GM23248 (cell line): ENCODE measurements around the gene TTC39B. TPM values are rescaled to one million over a fixed set of nuclear protein-coding genes. Genes with fewer than 3 reads are reported as not detected.
A peak's percentile ranks its signal among the peaks of the same experiment; 100 is the strongest.

Source experiments
- DNase-seq: peaks from one replicate; pipeline ENCODE4 v3.0.0-alpha.2; 2015
- H2AFZ ChIP-seq: fragments of 200-600 bp; sonication (generic); 2 replicates; pipeline ENCODE4 v1.6.1; 2016; ENCODE audit warnings: antibody characterized with exemption
- H3F3A ChIP-seq: fragments of 200-600 bp; sonication (generic); 2 replicates; pipeline ENCODE4 v1.6.1; 2016; ENCODE audit warnings: mild to moderate bottlenecking, antibody characterized with exemption, mixed run types; ENCODE audit not compliant: insufficient read depth
- H3K27ac ChIP-seq: fragments of 200-600 bp; sonication (generic); 2 replicates; pipeline ENCODE4 v1.5.1; 2016; ENCODE audit warnings: mild to moderate bottlenecking
- H3K27me3 ChIP-seq: fragments of 200-600 bp; sonication (generic); replicated peaks from 2 replicates; pipeline ENCODE4 v1.6.1; 2016; ENCODE audit warnings: mild to moderate bottlenecking; ENCODE audit not compliant: insufficient read depth
- H3K36me3 ChIP-seq: fragments of 200-600 bp; sonication (generic); 2 replicates; pipeline ENCODE4 v1.6.1; 2016; ENCODE audit warnings: low read depth, mild to moderate bottlenecking
- H3K4me1 ChIP-seq: fragments of 200-600 bp; sonication (generic); 2 replicates; pipeline ENCODE4 v1.6.1; 2016; ENCODE audit warnings: mild to moderate bottlenecking; ENCODE audit not compliant: insufficient read depth
- H3K4me2 ChIP-seq: fragments of 200-600 bp; sonication (generic); one replicate; pipeline ENCODE4 v1.6.1; 2016; ENCODE audit warnings: mild to moderate bottlenecking; ENCODE audit not compliant: unreplicated experiment
- H3K4me3 ChIP-seq: fragments of 200-600 bp; sonication (generic); 2 replicates; pipeline ENCODE4 v1.5.1; 2016; ENCODE audit warnings: mild to moderate bottlenecking
- H3K79me2 ChIP-seq: fragments of 200-600 bp; sonication (generic); 2 replicates; pipeline ENCODE4 v1.6.1; 2016; ENCODE audit warnings: mild to moderate bottlenecking; ENCODE audit not compliant: insufficient read depth
- H3K9ac ChIP-seq: fragments of 200-600 bp; sonication (generic); 2 replicates; pipeline ENCODE4 v1.6.1; 2016; ENCODE audit warnings: mild to moderate bottlenecking
- H3K9me2 ChIP-seq: fragments of 200-600 bp; sonication (generic); 2 replicates; pipeline ENCODE4 v1.6.1; 2016; ENCODE audit warnings: mixed run types, mild to moderate bottlenecking, moderate library complexity; ENCODE audit not compliant: insufficient read depth
- H3K9me3 ChIP-seq: fragments of 200-600 bp; sonication (generic); one replicate; pipeline ENCODE4 v1.6.1; 2017; ENCODE audit warnings: low read depth
- H4K20me1 ChIP-seq: fragments of 200-600 bp; sonication (generic); 2 replicates; pipeline ENCODE4 v1.6.0; 2016; ENCODE audit not compliant: insufficient read depth
- EZH2 ChIP-seq: fragments of 200-600 bp; sonication (generic); IDR thresholded peaks from 2 replicates; pipeline ENCODE4 v1.6.1; 2018; ENCODE audit warnings: antibody characterized with exemption, mild to moderate bottlenecking; ENCODE audit not compliant: insufficient read depth, poor library complexity, severe bottlenecking
- EZH2phosphoT487 ChIP-seq: fragments of 200-600 bp; sonication (generic); IDR thresholded peaks from 2 replicates; pipeline ENCODE4 v1.6.1; 2018; ENCODE audit warnings: antibody characterized with exemption, moderate library complexity, mild to moderate bottlenecking, low read depth; ENCODE audit not compliant: insufficient read depth
- WGBS, 2 experiments: methylation state at CpG; one replicate each; pipeline ENCODE4 v1.1.6; 2015 to 2017; ENCODE audit warnings: low lambda C conversion rate in 2 of 2, low coverage in 1 of 2; ENCODE audit errors: missing lambda C conversion rate in 2 of 2; 5-methylcytosine and 5-hydroxymethylcytosine counted together
- in situ Hi-C: fragments of 300-500 bp; cut with MboI; formaldehyde crosslinking; loops from 2 replicates; pipeline ENCODE4 v1.15.0; 2020
- polyA plus RNA-seq: library from polyadenylated mRNA; unstranded; fragments of >200 nt; fragmentation: Nextera tagmentation; extraction: Ambion mirVana; gene quantifications from 2 replicates; pipeline ENCODE4 v1.2.1, GENCODE V29; 2016
- total RNA-seq: library from RNA; depleted of rRNA; stranded (reverse); fragments of >200 nt; shearing (Covaris generic); gene quantifications from 2 replicates; pipeline ENCODE4 v1.2.3, GENCODE V29; 2014; rRNA removed

The TTC39B gene
- total RNA-seq: 8.6 and 10.9 TPM in 2 replicates
- 5.2 and 6.3 TPM in 2 replicates for polyA plus RNA-seq

DNA sequence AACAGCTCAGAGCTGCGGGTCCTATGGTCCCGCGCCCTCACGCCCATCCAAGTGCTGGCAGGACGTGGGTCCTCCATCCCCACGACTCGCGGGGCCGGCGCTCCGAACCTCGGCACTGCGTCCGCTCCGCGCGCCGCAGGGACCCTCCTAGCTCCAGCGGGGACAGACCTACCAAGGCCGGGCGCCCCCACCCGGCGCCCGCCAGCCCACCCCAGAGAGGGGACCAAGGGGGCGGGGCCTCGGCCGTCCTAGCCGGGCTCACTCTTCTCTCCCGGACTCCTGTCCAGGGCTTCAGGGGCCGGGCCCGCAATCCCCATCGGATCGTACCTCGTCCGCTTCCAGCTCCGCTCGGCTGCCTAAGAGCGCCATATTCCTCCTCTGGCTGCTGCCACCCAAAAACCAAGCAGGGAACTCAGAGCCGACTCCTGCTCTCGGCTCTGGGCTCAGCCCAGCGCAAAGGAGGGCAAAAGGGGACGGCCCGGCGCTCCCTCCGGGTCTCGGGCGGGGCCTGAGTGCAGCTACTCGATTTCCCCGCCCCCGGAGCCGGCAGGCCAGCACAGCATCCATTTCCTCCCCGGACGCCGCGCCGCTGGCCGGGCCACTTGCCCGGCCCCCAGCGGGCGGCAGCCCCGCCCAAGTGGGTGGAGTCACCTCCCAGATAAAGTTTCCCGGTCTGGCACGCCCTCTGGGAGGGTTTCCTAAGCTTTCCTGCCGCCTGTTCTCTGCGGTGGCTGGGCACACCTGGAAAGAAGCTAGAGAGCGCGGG, at the start of gene TTC39B:
TSS of gene TTC39B (minus strand) at position 460 of the 766 bp plus-strand sequence. CDS start at position 369, 91 bp downstream.
- Histone ChIP-seq H3K4me3 (peak within 1 kb of the TSS; percentile 93), H3K27ac (peak within 1 kb of the TSS; percentile 54), H3K79me2 (peaks cover 33% of the 10 kb centered on the region), H3K27me3 (no peaks in the 10 kb centered on the region), H4K20me1 (no peaks in the 10 kb centered on the region), H3K9ac (peak within 1 kb of the TSS; percentile 84), H3K9me2 (no peaks in the 10 kb centered on the region), H3K4me2 (peak within 1 kb of the TSS; percentile 91), H3K9me3 (no peaks in the 10 kb centered on the region), H2AFZ (peak within 1 kb of the TSS; percentile 96), H3K4me1 (peaks cover 9% of the 10 kb centered on the region), H3K36me3 (no peaks in the 10 kb centered on the region), H3F3A (peaks cover 12% of the 10 kb centered on the region; the same call in 1 of the 2 replicates)
- in situ Hi-C loops: no loop called here
- TF ChIP-seq EZH2phosphoT487 (no peak), EZH2 (no peak)
- peak; percentile 98 for DNase-seq
- WGBS, 2 experiments: 1% methylated on average over 57 to 59 of the region's 67 CpGs

- Histone ChIP-seq H3K79me2 (no peaks in the 10 kb centered on the region), H3K9me2 (no peaks in the 10 kb centered on the region), H3K4me1 (no peaks in the 10 kb centered on the region), H3K9ac (no peak overlapping the region), H4K20me1 (no peaks in the 10 kb centered on the region), H3K27ac (no peak overlapping the region), H3F3A (no peaks in the 10 kb centered on the region), H3K27me3 (no peaks in the 10 kb centered on the region), H3K4me2 (no peak overlapping the region), H3K9me3 (no peaks in the 10 kb centered on the region), H3K4me3 (no peak overlapping the region), H2AFZ (no peak overlapping the region), H3K36me3 (no peaks in the 10 kb centered on the region)
- DNase-seq: no peak
- no peak for TF ChIP-seq EZH2
- 79 to 81% methylated on average over 6 of the region's 6 CpGs for WGBS, 2 experiments
- in situ Hi-C loops: no loop called here
These were observed 48.7 kb upstream of the TTC39B start for GRCh38 chr9:15355669-15356068.

- TF ChIP-seq EZH2 (no peak), EZH2phosphoT487 (no peak)
- in situ Hi-C loops: no loop called here
These were observed 47.7 kb upstream of the TTC39B start for GRCh38 chr9:15354713-15355112.

GRCh38 chr9:15353892-15354291, 46.9 kb upstream of the TTC39B start:
- H3K4me3 ChIP-seq: no peak overlapping the region
- no peaks in the 10 kb centered on the region for H3K9me2 ChIP-seq
- no peaks in the 10 kb centered on the region for H3K36me3 ChIP-seq
- no peaks in the 10 kb centered on the region for H3K27me3 ChIP-seq
- H3K4me2 ChIP-seq: no peak overlapping the region
- no peaks in the 10 kb centered on the region for H3K9me3 ChIP-seq
- TF ChIP-seq EZH2 (no peak), EZH2phosphoT487 (no peak)
- no peak overlapping the region for H3K27ac ChIP-seq
- no peaks in the 10 kb centered on the region for H3F3A ChIP-seq
- H3K9ac ChIP-seq: no peak overlapping the region
- DNase-seq: no peak
- no peak overlapping the region for H2AFZ ChIP-seq
- H3K4me1 ChIP-seq: no peaks in the 10 kb centered on the region
- in situ Hi-C loops: no loop called here
- no peaks in the 10 kb centered on the region for H4K20me1 ChIP-seq
- WGBS, 2 experiments: 86 to 96% methylated on average over 4 of the region's 4 CpGs
- no peaks in the 10 kb centered on the region for H3K79me2 ChIP-seq

More at GRCh38 chr9:15354713-15355112, 47.7 kb upstream of the TTC39B start:
- H3K9me2 ChIP-seq: no peaks in the 10 kb centered on the region
- no peaks in the 10 kb centered on the region for H4K20me1 ChIP-seq
- no peak overlapping the region for H3K4me2 ChIP-seq
- no peaks in the 10 kb centered on the region for H3K4me1 ChIP-seq
- no peak overlapping the region for H3K4me3 ChIP-seq
- WGBS, 2 experiments: 72 to 76% methylated on average over 3 of the region's 3 CpGs
- no peak overlapping the region for H2AFZ ChIP-seq
- DNase-seq: no peak
- H3K79me2 ChIP-seq: no peaks in the 10 kb centered on the region
- no peak overlapping the region for H3K27ac ChIP-seq
- no peak overlapping the region for H3K9ac ChIP-seq
- H3K36me3 ChIP-seq: no peaks in the 10 kb centered on the region
- no peaks in the 10 kb centered on the region for H3K27me3 ChIP-seq
- H3F3A ChIP-seq: no peaks in the 10 kb centered on the region
- H3K9me3 ChIP-seq: no peaks in the 10 kb centered on the region
